ENCODE results near the gene VAV3.

The VAV3 gene

GRCh38 chr1:107710005-107710404 is 255.0 kb downstream of the VAV3 start:
- DNase-seq = no peak

DNA sequence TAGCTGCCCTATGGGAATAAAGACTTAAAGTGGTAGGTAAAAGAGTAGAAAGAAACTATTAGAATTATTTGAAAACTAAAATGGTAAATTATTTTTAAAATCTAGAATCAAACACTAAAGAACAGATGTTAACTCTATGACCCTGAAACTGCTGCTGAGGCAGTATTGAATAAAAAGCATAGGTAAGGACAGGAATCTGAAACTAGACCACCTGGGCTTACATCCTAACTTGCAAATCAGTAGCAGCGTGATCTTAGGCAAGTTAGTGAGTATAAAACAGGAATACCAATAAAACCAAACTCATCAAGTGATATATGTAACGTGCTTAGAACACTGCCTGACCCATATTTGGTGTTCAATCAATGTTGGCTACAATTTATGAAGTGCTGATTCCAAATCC is 257.9 kb downstream of the VAV3 start:
- DNase-seq = no peak

DNA sequence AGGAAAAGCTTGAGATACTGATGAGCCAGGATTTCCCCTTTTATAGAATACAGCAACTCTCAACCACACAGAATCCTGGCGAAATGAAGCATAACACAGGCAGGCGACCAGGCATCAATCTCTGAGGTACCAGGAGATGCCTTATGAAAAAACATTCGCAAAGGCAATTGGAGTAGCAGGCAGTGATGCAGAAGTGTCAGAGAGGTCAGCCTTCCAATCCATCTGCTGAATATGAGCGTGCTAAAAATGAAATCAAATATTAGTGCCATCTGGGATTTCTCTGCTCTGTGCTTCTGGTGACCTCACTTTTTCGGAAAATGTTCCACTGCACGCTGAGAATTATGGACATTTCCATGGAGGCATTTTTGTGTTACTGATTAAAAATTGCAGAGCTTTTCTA is 258.8 kb downstream of the VAV3 start:
- DNase-seq = no peak

GRCh38 chr1:107704911-107705310 is 260.1 kb downstream of the VAV3 start:
- DNase-seq = peak; percentile 68

DNA sequence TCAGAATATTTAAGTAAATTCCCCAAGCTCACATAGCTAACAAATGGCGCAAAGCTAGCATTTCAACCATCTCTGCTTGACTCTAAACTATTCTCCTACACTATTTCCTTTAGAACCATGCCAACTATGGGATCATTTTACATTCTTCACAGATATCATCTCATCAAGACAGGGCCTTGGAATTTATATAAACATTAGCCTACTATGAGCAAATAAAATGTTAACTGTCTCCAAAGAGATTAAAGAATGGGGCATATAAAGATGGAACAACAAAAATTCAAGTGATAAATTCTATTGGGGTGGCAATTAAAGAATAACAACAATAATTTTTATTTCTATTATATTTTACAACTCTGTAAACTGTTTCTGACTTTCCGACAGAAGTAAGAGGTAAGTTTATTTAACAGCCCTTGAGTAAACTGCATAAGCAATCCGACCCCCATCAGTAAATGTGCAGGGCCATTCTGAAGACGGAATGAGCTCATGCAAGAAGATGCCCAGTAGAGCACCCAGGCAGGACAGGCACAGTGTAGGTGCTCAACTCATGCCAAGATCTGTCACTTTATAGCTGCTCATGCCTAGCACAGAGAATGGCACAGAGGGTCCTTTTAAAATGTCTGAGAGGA is 261.9 kb downstream of the VAV3 start:
- DNase-seq = peak; percentile 35

DNA sequence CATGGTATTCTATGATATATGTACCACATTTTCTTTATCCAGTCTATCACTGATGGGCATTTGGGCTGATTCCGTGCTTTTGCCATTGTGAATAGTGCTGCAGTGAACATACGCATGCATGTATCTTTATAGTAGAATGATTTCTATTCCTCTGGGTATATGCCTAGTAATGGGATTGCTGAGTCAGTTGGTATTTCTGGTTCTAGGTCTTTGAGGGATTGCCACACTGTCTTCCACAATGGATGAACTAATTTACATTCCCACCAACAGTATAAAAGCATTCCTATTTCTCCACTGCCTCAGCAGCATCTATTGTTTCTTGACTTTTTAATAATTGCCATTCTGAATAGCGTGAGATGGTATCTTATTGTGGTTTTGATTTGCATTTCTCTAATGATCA is 264.3 kb downstream of the VAV3 start:
- peak; percentile 13 for DNase-seq

- no peak for DNase-seq
These were observed 266.8 kb downstream of the VAV3 start for GRCh38 chr1:107698161-107698560.

- DNase-seq = peak; percentile 19
These were observed 269.6 kb downstream of the VAV3 start for GRCh38 chr1:107695341-107695740.

DNA sequence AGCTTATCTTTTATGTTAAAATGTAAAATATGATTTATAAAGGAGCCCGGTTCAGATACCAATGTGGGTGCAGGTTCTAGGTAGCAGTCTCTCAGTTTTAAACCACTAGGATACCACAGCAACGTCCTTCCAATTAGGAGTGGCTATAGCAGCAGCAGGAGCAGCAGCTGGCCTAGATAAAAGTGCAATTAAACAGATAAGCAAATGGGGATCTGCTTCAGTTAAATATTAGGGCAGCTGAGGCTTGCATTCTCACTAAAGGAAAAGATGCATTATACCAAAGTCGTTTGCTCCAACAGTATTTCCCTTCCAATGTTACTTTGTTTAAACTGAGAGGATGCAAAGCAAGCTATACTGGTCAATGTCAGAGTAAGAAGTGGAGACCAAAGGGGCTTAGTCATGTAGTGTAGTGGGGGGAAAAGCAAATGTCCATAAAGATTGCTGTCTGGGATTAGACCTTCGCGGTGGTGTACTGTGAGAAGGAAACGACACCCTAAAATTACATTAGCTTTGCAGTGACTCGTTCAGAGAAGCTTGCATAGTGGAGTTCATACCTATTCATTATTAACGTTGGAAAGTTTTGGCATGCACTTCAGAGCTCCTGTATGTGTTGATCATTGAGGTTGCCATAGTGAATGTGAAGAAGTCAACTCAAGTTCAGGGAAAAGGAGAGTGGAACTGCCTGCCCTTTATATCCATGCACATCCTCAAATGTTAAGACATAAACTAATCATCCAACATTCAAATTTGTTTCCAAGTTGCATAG is 272.2 kb downstream of the VAV3 start:
- DNase-seq = no peak

DNA sequence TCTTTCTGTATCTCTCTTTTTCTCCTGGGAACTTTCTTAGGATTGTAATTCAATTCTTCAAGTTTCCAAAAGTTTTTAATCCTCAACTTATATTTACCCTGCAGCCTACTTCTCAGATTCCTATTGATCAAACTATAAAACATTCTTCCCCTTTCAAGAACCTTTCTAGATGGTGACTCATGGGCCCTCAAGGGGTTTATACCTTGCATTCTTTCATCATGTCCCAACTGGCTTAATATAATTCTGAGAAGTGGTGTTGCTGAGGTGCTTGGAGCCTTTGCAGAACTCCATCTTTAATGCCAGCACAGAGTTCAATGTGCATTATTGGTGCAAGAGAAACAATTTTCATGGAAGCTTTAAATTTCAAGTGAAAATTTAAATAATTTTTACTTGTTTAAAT is 273.4 kb downstream of the VAV3 start:
- peak; percentile 6 for DNase-seq

GRCh38 chr1:107690491-107690890 is 274.5 kb downstream of the VAV3 start:
- no peak for DNase-seq

DNA sequence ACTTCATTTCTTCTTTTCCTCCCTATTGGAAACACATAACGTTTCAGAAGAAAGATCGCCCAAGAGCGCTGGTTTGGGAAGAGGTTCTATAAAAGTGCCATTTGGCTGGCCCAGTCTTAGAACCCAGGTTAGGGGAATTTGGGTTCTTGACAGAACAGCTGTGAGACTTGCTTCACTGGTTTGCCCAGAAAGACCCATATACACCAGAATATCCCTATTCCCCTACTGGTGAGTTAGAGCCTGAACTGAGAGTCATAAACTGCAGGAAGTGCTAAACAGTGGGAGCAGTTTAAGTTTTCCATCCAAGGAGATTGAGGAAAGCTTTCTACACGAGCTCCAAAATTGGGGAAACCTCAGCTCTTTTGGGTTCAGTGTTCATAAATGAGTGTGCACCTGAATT is 275.2 kb downstream of the VAV3 start:
- DNase-seq = no peak

- no peak for DNase-seq
These were observed 275.8 kb downstream of the VAV3 start for GRCh38 chr1:107689159-107689558.

DNA sequence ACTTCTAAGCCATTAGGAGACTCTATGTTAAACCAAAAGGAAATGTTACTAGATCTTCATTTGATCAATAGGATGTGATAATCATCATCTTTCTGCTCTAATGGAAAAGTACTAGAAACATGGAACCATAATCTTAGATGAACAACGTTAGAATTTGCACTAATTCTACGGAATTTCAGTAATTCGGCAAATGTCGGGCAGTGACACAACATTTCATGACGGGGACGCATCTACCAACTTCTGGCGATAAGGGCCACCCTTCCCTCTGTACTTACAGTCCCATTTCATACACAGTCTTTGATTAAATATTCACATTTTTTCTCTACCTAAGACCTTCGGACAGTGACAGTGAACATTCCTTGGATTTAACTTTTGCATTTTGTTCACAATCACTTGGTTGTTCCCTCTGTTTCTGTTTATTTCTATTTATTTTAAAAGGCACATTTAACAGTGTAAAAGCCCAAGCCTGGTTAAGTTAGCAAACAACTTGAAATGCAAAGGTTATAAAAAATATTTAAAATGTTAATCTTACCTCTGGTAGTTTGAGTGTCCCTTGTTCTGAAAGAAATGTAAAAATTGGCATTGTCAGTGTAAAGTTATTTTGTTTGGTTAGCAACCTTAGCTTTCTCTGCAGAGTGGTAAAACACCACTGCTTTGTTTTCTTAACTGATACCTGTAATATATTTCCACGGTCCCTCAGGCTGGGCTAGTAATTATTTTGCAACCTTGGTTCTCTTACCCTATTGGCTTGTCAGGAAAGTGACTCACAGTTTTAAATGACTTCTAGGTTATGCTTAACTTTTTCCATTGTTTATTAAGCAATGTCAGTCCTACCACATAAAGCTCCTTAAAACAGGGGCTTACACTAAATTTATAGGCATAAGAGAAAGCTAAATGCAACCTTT is 276.9 kb downstream of the VAV3 start:
- peak; percentile 21 for DNase-seq

GRCh38 chr1:107683683-107684082 is 281.3 kb downstream of the VAV3 start:
- no peak for DNase-seq

DNA sequence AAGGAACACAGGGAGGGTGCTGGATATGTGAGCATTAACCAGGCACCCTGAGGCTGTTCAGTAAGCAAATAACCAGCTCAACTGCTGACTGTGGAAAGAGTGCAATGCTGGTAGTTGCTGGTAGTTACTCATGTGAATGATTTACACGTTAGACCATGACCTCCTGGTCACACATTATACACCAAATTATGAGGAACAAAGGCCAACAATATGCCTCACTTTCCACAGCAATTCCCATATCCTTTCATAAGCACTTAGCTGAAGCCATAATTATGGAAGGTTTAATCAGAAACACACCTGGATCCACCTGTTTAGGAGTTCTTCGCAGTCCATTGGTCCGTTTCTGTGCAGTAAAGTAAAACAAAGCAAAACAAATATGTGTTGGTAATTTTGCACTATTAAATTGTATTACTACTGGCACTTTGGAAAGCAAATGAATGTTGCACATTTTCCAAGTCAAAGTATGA is 281.8 kb downstream of the VAV3 start:
- no peak for DNase-seq

GRCh38 chr1:107682467-107682866 is 282.5 kb downstream of the VAV3 start:
- no peak for DNase-seq

DNA sequence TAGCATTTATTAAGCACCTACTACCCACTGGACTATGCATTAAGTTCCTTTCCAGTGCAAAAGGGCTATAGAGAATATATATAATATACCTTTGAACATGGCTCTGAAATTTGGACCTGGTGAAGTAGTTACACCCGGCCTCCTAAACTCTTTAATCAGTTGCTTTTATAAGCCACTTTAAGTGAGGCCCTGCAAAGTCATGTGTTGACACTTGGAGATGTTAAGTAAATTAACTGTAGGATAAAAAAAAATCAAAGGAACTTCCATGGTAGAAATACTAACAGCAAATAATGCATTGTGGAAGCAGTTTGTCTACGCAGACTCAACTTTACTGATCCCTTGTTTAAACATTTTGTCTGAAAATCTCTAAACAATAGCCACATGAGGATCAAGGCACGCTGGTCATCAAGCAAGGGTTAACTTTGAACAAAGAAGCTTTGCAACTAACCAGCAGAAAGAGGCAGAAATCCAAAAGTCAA is 283.9 kb downstream of the VAV3 start:
- DNase-seq = no peak

- no peak for DNase-seq
These were observed 284.4 kb downstream of the VAV3 start for GRCh38 chr1:107680579-107680985.

- no peak for DNase-seq
These were observed 285.5 kb downstream of the VAV3 start for GRCh38 chr1:107679411-107679953.

DNA sequence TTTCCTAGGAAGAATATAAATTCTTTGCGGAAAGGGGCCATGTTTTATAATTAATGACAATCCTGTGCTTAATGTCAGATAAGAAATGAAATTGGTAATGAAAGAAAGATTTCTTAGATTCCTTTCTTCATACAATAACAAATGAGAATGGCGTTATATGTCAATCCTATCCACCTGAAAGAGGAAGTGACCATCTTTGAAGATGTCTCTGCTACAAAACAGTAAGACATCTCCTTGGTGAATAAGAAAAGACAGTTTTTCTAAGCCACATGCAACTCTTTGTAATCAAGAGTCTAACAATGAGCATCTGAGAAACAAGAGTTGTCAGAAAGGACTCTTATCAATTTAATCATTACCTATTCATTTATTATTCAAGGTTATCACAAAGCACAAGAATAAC is 286.0 kb downstream of the VAV3 start:
- DNase-seq = no peak

GRCh38 chr1:107677697-107678096 is 287.3 kb downstream of the VAV3 start:
- no peak for DNase-seq

GRCh38 chr1:107674486-107674885 is 290.5 kb downstream of the VAV3 start:
- DNase-seq = no peak

Data from fibroblast of skin of right quadriceps (primary cell).